Cardiac muscle cell (in vitro differentiated cells and primary cell): ENCODE measurements around the gene ACTL7B. TPM values are rescaled to one million over a fixed set of nuclear protein-coding genes. Genes with fewer than 3 reads are reported as not detected.

Source experiments
- DNase-seq, 2 donors: peaks; one replicate each; pipeline versions ENCODE4 v3.0.0 to v3.0.0-alpha.2; 2010 to 2017; ENCODE audit warnings: low read depth in 1 of 2, low spot score in 1 of 2
- H3K27ac ChIP-seq: fragments of 200-600 bp; sonication (generic); 2 replicates; pipeline ENCODE4 v1.5.1; 2016
- H3K27me3 ChIP-seq: fragments of 200-600 bp; sonication (generic); 2 replicates; pipeline ENCODE4 v1.6.0; 2016; ENCODE audit warnings: control low read depth
- H3K36me3 ChIP-seq: fragments of 200-600 bp; sonication (generic); 2 replicates; pipeline ENCODE4 v1.5.1; 2016; ENCODE audit warnings: control low read depth
- H3K4me1 ChIP-seq: fragments of 200-600 bp; sonication (generic); 2 replicates; pipeline ENCODE4 v1.8.1; 2017; ENCODE audit warnings: low read depth, mild to moderate bottlenecking, mixed run types
- H3K4me3 ChIP-seq: fragments of 200-600 bp; sonication (generic); 2 replicates; pipeline ENCODE4 v1.5.1; 2016; ENCODE audit warnings: mild to moderate bottlenecking
- H3K9me3 ChIP-seq: fragments of 200-600 bp; sonication (generic); 2 replicates; pipeline ENCODE4 v1.5.1; 2017; ENCODE audit warnings: low read depth, mild to moderate bottlenecking, control low read depth
- polyA plus RNA-seq: library from polyadenylated mRNA; unstranded; fragments of >200 nt; fragmentation: Nextera tagmentation; extraction: Ambion mirVana; gene quantifications from 2 replicates; pipeline ENCODE4 v1.2.1, GENCODE V29; 2016
- total RNA-seq: library from RNA; depleted of rRNA; stranded (reverse); fragments of >200 nt; gene quantifications from 2 replicates; pipeline ENCODE4 v1.2.3, GENCODE V29; 2016
- TF ChIP-seq, protein P1 (sequence below): IDR thresholded peaks from 2 replicates; pipeline ENCODE4 v1.5.1; 2012; ENCODE audit warnings: low read depth, mild to moderate bottlenecking, low read length

ACTL7B gene
- total and polyA plus RNA-seq, 2 experiments from 2014 or later = not detected

DNA sequence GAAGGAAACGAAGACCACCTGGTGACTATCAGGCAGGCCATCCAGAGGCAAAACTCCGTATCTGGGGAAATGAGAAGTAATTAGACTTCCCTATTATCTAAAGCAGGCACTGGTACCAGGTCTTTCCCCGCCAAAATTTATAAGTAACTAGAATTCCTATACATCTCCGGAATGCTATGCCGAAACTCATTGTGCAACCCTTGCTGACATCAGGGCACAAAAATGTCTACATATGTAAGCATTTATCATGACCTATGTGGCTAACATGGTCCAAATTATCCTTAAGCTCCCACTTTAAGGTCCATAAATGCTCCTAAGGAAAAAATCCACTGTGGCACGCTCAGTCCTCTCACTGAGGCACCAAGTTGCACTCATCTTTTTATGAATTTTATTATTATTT lies 17.8 kb downstream of the ACTL7B start:
- H3K4me1 ChIP-seq = no peaks in the 10 kb centered on the region
- no peak overlapping the region for H3K4me3 ChIP-seq
- no peaks in the 10 kb centered on the region for H3K27me3 ChIP-seq
- no peaks in the 10 kb centered on the region for H3K36me3 ChIP-seq
- DNase-seq = peak in 1 of 2 donors; percentile 49
- no peak overlapping the region for H3K27ac ChIP-seq
- TF ChIP-seq, protein P1, sequence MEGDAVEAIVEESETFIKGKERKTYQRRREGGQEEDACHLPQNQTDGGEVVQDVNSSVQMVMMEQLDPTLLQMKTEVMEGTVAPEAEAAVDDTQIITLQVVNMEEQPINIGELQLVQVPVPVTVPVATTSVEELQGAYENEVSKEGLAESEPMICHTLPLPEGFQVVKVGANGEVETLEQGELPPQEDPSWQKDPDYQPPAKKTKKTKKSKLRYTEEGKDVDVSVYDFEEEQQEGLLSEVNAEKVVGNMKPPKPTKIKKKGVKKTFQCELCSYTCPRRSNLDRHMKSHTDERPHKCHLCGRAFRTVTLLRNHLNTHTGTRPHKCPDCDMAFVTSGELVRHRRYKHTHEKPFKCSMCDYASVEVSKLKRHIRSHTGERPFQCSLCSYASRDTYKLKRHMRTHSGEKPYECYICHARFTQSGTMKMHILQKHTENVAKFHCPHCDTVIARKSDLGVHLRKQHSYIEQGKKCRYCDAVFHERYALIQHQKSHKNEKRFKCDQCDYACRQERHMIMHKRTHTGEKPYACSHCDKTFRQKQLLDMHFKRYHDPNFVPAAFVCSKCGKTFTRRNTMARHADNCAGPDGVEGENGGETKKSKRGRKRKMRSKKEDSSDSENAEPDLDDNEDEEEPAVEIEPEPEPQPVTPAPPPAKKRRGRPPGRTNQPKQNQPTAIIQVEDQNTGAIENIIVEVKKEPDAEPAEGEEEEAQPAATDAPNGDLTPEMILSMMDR = no peak
- no peaks in the 10 kb centered on the region for H3K9me3 ChIP-seq

DNA sequence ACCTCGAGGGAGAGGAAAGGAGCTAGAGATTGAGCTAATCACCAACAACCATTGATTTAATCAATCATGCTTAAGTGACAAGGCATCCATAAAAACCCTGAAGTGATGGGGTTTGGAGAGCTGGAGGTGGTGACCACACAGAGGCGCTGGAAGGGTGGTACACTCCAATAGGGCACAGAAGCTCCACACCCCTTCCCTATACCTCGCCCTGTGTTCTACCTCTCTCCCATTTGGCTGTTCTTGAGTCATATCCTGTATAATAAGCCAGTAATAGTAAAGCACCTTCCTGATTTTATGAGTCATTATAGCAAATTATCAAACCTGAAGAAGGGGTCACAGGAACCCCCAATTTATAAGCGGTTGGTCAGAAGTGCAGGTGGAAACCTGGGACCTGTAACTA lies 18.3 kb downstream of the ACTL7B start:
- Histone ChIP-seq H3K36me3 (no peaks in the 10 kb centered on the region), H3K4me1 (no peaks in the 10 kb centered on the region), H3K27me3 (no peaks in the 10 kb centered on the region), H3K9me3 (no peaks in the 10 kb centered on the region), H3K27ac (no peak overlapping the region), H3K4me3 (no peak overlapping the region)
- TF ChIP-seq, protein P1 = no peak
- no peak for DNase-seq

DNA sequence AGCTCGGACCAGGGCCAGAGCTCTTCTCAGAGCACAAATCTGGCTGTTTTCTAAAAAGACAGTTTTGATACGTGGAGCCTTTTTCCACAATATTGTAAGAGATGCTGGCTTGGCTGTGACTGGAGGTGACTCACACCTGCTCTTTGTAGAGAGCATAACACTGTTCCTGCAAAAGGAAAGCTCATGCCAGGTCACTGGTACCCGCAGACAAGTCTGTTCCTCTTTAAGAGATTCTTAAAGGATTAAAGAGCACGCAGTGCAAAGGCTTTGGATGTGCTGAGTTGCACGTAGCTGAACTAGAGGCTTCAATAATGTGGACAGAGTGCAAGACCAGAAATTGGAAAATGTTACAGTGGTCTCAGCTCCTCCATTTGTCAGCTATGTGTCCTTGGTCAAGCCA lies 19.0 kb downstream of the ACTL7B start:
- no peaks in the 10 kb centered on the region for H3K27me3 ChIP-seq
- no peak overlapping the region for H3K27ac ChIP-seq
- H3K36me3 ChIP-seq = no peaks in the 10 kb centered on the region
- no peaks in the 10 kb centered on the region for H3K9me3 ChIP-seq
- H3K4me1 ChIP-seq = no peaks in the 10 kb centered on the region
- TF ChIP-seq, protein P1 = no peak
- DNase-seq = no peak
- H3K4me3 ChIP-seq = no peak overlapping the region

DNA sequence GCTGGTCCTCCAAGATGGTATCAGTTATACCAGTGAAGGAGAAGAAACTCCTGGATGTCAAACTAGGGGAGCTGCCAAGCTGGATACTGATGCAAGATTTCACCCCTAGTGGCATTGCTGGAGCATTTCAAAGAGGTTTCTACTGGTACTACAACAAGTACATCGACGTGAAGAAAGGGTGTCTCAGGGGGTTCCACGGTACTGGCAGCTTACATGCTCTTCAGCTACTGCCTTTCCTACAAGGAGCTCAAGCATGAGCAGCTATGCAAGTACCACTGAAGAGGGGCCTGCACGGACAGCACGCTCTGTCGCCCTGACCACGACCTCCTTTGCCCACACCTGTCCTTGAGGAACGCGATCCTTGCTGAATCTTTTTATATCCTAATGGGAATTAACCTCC lies 19.5 kb downstream of the ACTL7B start:
- H3K27ac ChIP-seq = no peak overlapping the region
- DNase-seq = no peak

DNA sequence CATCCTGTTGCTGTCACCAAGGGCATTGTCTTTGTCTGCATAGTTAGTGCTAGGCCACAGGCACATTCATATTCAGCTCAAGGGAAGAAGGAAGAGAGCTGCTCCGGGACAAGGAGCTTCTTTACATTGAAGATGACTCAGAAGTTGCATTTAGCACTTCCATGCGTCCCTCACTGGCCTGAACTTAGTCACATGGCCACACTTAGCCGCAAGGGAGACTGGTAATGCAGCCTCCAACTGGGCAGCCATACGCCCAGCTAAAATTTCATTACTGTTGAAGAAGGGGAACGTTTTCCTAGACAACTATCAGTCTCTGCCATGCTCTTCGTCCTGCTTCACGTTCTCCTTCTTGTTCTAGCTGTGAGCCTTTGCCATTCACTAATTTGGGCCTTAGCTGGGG lies 20.0 kb downstream of the ACTL7B start:
- TF ChIP-seq, protein P1 = no peak
- H3K4me1 ChIP-seq = no peaks in the 10 kb centered on the region
- H3K27me3 ChIP-seq = no peaks in the 10 kb centered on the region
- DNase-seq = no peak
- H3K9me3 ChIP-seq = no peaks in the 10 kb centered on the region
- H3K27ac ChIP-seq = no peak overlapping the region
- no peak overlapping the region for H3K4me3 ChIP-seq
- no peaks in the 10 kb centered on the region for H3K36me3 ChIP-seq

More for the DNA sequence above, 19.5 kb downstream of the ACTL7B start:
- no peaks in the 10 kb centered on the region for H3K27me3 ChIP-seq
- TF ChIP-seq, protein P1 = no peak
- H3K36me3 ChIP-seq = no peaks in the 10 kb centered on the region
- H3K9me3 ChIP-seq = no peaks in the 10 kb centered on the region
- no peak overlapping the region for H3K4me3 ChIP-seq
- no peaks in the 10 kb centered on the region for H3K4me1 ChIP-seq
